ENCODE measurements around the gene CRYGD.

GRCh38 chr2:208139447-208139846 lies 15.1 kb upstream of the CRYGD start:
- no peak for TF ChIP-seq SMC3 (IDR thresholded peaks at IDR 0.05; ENCODE audit: low read depth, low read length)
- TF ChIP-seq POLR2A (IDR thresholded peaks at IDR 0.05; ENCODE audit: low read depth, low read length): no peak
- TF ChIP-seq, protein P1, sequence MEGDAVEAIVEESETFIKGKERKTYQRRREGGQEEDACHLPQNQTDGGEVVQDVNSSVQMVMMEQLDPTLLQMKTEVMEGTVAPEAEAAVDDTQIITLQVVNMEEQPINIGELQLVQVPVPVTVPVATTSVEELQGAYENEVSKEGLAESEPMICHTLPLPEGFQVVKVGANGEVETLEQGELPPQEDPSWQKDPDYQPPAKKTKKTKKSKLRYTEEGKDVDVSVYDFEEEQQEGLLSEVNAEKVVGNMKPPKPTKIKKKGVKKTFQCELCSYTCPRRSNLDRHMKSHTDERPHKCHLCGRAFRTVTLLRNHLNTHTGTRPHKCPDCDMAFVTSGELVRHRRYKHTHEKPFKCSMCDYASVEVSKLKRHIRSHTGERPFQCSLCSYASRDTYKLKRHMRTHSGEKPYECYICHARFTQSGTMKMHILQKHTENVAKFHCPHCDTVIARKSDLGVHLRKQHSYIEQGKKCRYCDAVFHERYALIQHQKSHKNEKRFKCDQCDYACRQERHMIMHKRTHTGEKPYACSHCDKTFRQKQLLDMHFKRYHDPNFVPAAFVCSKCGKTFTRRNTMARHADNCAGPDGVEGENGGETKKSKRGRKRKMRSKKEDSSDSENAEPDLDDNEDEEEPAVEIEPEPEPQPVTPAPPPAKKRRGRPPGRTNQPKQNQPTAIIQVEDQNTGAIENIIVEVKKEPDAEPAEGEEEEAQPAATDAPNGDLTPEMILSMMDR (conservative IDR thresholded peaks at IDR 0.05; ENCODE audit: low read depth, low read length): no peak
- no peak for TF ChIP-seq CEBPB (IDR thresholded peaks at IDR 0.05; ENCODE audit: low read depth, low read length)
- TF ChIP-seq RFX5 (IDR thresholded peaks at IDR 0.05; ENCODE audit: low read depth, low read length): no peak
- TF ChIP-seq, protein P2, sequence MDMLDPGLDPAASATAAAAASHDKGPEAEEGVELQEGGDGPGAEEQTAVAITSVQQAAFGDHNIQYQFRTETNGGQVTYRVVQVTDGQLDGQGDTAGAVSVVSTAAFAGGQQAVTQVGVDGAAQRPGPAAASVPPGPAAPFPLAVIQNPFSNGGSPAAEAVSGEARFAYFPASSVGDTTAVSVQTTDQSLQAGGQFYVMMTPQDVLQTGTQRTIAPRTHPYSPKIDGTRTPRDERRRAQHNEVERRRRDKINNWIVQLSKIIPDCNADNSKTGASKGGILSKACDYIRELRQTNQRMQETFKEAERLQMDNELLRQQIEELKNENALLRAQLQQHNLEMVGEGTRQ (IDR thresholded peaks at IDR 0.05; ENCODE audit: low read depth, low read length): no peak
- no peak for TF ChIP-seq RAD21 (IDR thresholded peaks at IDR 0.05; ENCODE audit: low read length)
- no peak for TF ChIP-seq FOS (IDR thresholded peaks at IDR 0.05; ENCODE audit: low read depth, low read length)
- TF ChIP-seq NFE2L2 (IDR thresholded peaks at IDR 0.05; ENCODE audit: low read depth, low read length): no peak
- no peak for TF ChIP-seq MXI1 (IDR thresholded peaks at IDR 0.05; ENCODE audit: borderline replicate concordance, low read depth, low read length)
- no peak for TF ChIP-seq MAFK (IDR thresholded peaks at IDR 0.05; ENCODE audit: low read depth, low read length)
- TF ChIP-seq, protein P3, sequence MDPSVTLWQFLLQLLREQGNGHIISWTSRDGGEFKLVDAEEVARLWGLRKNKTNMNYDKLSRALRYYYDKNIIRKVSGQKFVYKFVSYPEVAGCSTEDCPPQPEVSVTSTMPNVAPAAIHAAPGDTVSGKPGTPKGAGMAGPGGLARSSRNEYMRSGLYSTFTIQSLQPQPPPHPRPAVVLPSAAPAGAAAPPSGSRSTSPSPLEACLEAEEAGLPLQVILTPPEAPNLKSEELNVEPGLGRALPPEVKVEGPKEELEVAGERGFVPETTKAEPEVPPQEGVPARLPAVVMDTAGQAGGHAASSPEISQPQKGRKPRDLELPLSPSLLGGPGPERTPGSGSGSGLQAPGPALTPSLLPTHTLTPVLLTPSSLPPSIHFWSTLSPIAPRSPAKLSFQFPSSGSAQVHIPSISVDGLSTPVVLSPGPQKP (IDR thresholded peaks at IDR 0.05; ENCODE audit: borderline replicate concordance, low read depth, low read length): no peak
- no peak for TF ChIP-seq MAZ (IDR thresholded peaks at IDR 0.05; ENCODE audit: borderline replicate concordance, low read depth, low read length)
- no peak for TF ChIP-seq BHLHE40 (IDR thresholded peaks at IDR 0.05; ENCODE audit: low read depth, low read length)

Measured in IMR-90 (cell line).